Stimulated activated CD4-positive, alpha-beta T cell treated with anti-CD3 and anti-CD28 coated beads, TNF-alpha, amount 100 ng/mL, for 24 hours (primary cell): ENCODE measurements around the gene ALDH1B1.

ENCODE experiments used
- DNase-seq, 3 experiments: peaks; one replicate each; pipeline ENCODE4 v3.0.0-alpha.2; 2020; ENCODE audit warnings: low read depth in 3 of 3

Gene ALDH1B1

DNA sequence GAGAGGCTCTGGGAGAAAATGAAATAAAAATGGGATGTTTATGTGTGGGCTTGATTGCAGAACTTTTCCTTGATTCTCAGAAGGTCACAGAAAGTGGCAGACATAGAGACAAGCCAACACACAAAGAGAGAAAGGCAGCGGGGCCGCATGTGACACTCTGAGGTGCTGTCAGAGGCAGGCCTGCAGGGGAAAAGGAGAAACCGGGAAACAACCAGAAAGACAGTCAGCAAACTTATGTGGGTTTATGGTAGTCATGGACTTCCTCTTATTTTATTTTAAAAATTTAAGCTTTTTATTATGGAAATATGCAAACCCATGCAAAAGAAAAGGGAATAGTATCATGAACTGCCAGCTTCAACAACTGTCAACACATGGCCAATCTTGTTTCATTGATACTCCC, 48.0 kb downstream of the ALDH1B1 start:
- no peak for DNase-seq

- no peak for DNase-seq
Observed at GRCh38 chr9:38441347-38442085, 49.0 kb downstream of the ALDH1B1 start.

- no peak for DNase-seq
Observed at GRCh38 chr9:38442473-38443096, 50.1 kb downstream of the ALDH1B1 start.

GRCh38 chr9:38443181-38443580, 50.7 kb downstream of the ALDH1B1 start:
- no peak for DNase-seq

DNA sequence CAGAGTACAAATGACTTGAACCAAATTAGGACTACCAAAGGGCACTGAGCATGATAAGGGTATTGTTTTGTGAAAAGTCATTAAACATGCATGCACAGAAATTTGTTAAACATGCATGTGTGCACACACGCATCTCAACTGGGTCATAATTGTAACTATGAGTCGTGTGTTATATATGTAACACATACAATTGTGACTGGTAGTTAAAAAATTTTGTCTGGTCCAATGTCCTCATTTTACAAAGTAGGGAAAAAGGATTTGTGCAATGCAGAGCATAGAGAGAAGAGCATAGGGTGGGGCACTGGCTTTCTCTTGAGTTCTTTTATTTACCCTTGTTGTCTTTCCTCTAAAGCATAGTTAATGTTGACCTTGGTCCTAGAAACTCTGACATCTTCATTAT, 51.1 kb downstream of the ALDH1B1 start:
- no peak for DNase-seq

DNA sequence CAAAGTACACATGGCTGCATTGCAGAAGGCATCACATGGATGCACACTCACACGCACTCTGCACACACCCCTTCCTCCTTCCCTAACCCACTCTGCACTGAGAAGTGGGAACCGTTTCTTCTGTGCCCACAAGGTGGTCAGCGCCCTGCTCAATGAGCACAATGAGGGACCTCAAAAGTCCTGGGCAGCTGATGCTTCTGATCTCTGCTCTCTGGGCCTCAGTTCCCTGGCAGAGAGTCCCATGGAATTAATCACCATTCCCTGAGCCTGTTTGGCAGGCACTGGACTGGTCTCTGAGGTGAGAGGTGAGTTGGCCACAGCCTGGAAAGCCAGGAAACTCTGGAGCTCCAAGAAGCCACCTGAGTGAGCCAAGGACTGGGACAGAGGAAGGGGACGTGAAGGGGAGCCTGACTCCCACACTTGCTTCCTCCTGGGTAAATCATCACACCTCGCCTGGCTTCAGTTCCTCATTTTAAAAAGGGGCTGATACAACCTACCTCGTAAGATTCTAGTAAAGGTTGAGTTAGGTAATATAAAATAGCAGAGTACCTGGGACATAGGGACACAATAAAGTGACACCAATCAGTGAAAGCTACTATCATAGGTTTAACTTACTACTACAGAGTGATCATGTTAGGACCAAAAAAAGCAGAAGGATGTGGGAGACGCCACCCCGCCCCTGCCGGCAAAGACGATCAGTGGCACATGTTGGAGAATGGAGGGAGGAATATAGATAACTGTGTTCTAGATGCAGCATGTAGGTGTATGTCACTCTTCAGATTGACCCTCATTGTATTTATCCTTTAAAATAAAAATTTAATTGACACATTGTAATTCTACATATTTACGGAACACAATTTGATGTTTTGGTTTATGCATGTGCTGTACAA, 52.9 kb downstream of the ALDH1B1 start:
- no peak for DNase-seq

- DNase-seq: no peak
Observed at GRCh38 chr9:38447703-38448102, 55.2 kb downstream of the ALDH1B1 start.
